ENCODE data around the gene CRACR2B.

The CRACR2B gene

DNA sequence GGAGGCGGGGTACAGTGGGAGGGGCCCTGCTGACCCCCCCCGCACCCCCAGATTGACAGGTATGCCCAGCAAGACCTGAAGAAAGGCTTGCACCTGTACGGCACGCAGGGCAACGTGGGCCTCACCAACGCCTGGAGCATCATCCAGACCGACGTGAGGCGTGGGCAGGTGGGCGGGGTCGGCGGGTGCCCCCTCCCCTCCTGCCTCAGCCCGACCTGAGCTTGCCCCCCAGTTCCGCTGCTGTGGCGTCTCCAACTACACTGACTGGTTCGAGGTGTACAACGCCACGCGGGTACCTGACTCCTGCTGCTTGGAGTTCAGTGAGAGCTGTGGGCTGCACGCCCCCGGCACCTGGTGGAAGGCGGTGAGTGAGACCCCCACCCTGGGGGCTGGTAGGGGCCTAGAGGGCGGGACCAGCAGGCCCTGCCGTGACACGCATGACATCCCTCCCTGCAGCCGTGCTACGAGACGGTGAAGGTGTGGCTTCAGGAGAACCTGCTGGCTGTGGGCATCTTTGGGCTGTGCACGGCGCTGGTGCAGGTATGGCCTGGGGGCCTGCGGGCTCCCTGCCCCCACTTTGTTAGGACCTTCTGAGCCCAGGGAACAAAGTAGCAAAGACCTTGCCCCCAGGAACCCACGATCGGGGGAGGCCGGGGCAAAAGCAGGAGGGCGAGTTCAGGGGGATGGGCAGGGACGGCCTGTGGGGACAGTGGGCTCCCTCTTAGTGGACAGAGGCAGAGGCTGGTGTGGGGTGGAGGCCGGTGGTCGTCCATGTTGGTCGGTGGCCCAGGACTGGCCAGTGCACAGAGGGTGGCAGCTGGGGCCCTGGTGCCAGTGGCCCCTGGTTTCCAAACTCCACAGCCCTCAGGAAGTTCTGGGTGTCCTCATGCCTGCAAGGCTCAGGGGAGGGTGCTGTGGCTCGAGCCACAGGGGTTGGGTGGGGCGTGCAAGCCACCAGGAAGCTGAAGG, 38.0 kb downstream of the CRACR2B start:
- TF ChIP-seq, protein P1, sequence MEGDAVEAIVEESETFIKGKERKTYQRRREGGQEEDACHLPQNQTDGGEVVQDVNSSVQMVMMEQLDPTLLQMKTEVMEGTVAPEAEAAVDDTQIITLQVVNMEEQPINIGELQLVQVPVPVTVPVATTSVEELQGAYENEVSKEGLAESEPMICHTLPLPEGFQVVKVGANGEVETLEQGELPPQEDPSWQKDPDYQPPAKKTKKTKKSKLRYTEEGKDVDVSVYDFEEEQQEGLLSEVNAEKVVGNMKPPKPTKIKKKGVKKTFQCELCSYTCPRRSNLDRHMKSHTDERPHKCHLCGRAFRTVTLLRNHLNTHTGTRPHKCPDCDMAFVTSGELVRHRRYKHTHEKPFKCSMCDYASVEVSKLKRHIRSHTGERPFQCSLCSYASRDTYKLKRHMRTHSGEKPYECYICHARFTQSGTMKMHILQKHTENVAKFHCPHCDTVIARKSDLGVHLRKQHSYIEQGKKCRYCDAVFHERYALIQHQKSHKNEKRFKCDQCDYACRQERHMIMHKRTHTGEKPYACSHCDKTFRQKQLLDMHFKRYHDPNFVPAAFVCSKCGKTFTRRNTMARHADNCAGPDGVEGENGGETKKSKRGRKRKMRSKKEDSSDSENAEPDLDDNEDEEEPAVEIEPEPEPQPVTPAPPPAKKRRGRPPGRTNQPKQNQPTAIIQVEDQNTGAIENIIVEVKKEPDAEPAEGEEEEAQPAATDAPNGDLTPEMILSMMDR (conservative IDR thresholded peaks at IDR 0.05; ENCODE audit: low read length), result no peak
- no peak for DNase-seq (ENCODE audit: low read depth)
- H3K4me3 ChIP-seq (ENCODE audit: low read length), result no peak overlapping the region

DNA sequence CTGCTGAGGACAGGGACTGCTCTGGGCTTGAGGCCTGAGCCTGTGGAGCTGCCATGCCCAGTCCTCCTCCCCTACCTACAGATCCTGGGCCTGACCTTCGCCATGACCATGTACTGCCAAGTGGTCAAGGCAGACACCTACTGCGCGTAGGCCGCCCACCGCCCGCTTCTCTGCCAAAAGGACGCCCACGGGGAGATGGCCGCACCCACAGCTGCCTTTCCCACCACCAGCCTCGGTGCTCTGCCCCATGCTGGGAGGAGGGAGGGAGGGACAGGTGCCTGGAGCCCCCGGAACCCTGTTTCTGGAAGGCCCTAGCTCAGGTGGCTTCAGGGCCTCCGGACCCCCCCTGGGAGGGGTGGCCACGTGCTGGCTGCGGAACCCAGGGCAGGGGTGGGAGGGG, 38.8 kb downstream of the CRACR2B start:
- H3K4me3 ChIP-seq (ENCODE audit: low read length), result no peak overlapping the region
- DNase-seq (ENCODE audit: low read depth), result no peak
- TF ChIP-seq, protein P1 (conservative IDR thresholded peaks at IDR 0.05; ENCODE audit: low read length), result no peak

DNA sequence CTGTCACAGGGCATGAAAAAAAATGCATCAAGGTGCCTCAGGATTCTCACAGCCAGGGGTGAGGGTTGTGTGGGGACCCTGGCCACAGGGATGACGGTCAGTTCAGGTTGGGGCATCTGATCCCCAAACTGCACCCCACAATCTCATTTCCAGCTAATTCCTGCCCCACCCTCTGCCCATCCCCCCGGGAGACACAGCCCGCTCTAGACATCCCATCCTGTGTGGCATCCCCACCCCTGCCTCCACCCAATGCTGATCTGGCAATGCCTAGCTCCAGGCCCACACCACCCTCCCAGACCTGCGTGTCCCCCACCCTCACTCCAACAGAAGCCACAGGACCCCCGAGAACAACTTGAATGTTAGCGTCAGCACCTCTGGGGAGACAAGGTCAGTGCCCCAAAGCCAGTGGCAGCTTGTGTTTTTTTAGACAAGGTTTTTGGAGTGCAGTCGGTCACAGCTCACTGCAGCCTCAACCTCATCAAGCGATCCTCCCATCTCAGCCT, 40.2 kb downstream of the CRACR2B start:
- DNase-seq (ENCODE audit: low read depth), result no peak
- H3K4me3 ChIP-seq (ENCODE audit: low read length), result no peak overlapping the region
- TF ChIP-seq, protein P1 (conservative IDR thresholded peaks at IDR 0.05; ENCODE audit: low read length), result no peak

DNA sequence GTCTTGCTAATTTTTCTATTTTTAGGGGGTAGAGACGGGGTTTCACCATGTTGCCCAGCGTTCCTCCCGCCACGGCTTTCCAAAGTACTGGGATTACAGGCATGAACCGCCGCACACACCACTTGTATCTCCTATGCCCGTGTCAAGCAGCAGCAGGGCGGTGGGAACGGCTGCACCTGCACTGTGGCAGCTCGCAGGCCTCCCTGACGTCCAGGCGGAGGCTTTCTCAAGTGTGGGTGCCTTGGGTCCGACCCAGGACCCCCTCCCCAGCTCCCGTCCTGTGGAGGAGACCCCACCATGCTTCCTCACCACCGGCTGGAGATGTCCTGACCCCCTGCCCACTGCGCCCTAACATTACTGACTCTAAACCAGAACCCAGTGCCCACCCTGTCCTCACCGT, 40.7 kb downstream of the CRACR2B start:
- TF ChIP-seq, protein P1 (conservative IDR thresholded peaks at IDR 0.05; ENCODE audit: low read length), result no peak
- no peak for DNase-seq (ENCODE audit: low read depth)
- H3K4me3 ChIP-seq (ENCODE audit: low read length), result no peak overlapping the region

DNA sequence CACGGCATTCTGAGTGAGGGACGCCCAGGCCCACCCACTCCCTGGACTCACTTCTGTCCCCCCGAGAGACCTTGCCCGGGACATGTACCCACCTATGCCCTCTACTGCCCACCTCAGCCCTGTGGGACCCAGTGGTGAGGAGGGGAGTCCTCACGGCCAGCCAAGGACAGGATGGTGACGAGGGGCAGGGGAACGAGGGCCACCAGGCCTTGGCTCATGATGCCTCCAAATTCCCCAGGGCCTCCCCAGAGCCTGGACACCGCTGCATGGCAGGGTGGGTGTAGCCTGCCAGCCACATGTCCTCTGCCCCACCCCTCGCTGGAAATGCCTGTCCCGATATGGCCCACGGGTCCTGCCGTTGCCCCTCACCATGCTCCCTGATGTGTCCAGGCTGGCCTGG, 41.1 kb downstream of the CRACR2B start:
- no peak for DNase-seq (ENCODE audit: low read depth)
- no peak overlapping the region for H3K4me3 ChIP-seq (ENCODE audit: low read length)
- TF ChIP-seq, protein P1 (conservative IDR thresholded peaks at IDR 0.05; ENCODE audit: low read length), result no peak

DNA sequence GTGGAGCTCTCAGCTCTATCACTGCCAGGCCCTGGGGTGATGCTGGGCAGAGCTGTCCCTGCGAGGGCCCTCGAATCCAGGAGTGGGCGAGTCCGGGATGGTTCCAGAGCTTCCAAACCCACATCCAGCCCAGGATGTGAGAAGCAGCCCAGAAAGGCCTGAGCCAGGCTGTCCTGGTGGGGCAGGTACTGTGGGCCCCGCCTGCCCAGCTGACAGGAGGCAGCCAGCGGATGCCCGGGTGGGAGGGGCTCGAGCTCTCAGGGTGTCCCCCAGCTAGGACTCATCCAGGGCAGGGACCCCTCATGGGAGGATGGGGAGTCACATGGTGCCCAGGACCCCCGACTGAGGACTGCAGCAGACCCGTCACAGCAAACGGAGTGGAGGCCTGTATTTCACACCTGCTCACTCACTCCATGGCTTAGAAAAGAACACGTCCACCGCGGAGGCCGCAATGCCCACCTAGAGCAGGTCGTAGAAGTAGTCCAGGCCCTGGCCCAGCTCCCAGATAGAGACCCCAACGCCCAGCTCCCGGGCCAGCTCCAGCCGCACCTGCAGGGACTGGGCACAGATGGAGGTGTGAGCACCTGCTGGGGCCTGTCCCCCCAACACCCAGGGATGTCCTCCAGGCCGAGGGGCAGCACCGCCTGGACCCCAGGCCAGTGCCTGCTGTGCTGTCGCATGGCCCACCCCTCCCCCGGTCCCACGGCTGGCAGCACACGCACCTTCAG, 41.8 kb downstream of the CRACR2B start:
- TF ChIP-seq, protein P1 (conservative IDR thresholded peaks at IDR 0.05; ENCODE audit: low read length), result no peak
- no peak for DNase-seq (ENCODE audit: low read depth)
- no peak overlapping the region for H3K4me3 ChIP-seq (ENCODE audit: low read length)
